ENCODE data around the gene KDELR3. TPM values are rescaled to one million over a fixed set of nuclear protein-coding genes. Genes with fewer than 3 reads are reported as not detected.

Gene KDELR3
- total and polyA plus RNA-seq, 2 of the 8 experiments (the other 6 are each of a cell fraction or from before 2014, with no cell fraction given): 7.9 to 13.0 TPM

GRCh38 chr22:38461414-38462081 is 6.3 kb upstream of the KDELR3 start (continued):
- TF ChIP-seq JUN (IDR thresholded peaks at IDR 0.05; ENCODE audit: low read depth, low read length): no peak
